CD4-positive, alpha-beta T cell (primary cell): ENCODE measurements around the gene RNF26. TPM values are rescaled to one million over a fixed set of nuclear protein-coding genes. Genes with fewer than 3 reads are reported as not detected.

ENCODE experiments used
- ATAC-seq: fragments of 200-7000 bp; cut with Tn5 transposase; one replicate; pipeline ENCODE4 v1.10.0; 2022; ENCODE audit warnings: mild to moderate bottlenecking; ENCODE audit not compliant: poor library complexity
- CTCF ChIA-PET: fragments of 350-600 bp; sonication (Branson Sonifier 250); formaldehyde crosslinking; loops from one replicate; lab custom pipeline; 2021; ENCODE audit warnings: antibody characterized with exemption, inconsistent platforms; lab: Charles Lee
- POLR2A ChIA-PET: fragments of 350-600 bp; sonication (Branson Sonifier 250); formaldehyde crosslinking; loops from one replicate; lab custom pipeline; 2021; ENCODE audit warnings: antibody characterized with exemption, inconsistent platforms; lab: Charles Lee
- DNase-seq, 14 experiments: peaks; one replicate each; pipeline ENCODE4 v3.0.0-alpha.2; 2013 to 2020; ENCODE audit warnings: mixed read lengths in 2 of 14
- H3K27ac ChIP-seq, 2 donors: one replicate each; pipeline versions ENCODE4 v1.5.1 to v1.7.0; 2013; ENCODE audit warnings: low read length in 2 of 2, low read depth in 1 of 2, mild to moderate bottlenecking in 1 of 2
- H3K27me3 ChIP-seq, 2 experiments: 1 replicate in 1 of 2; 2 replicates in 1 of 2; pipeline versions ENCODE4 v1.6.1 to v1.7.0; 2013; ENCODE audit warnings: low read length in 2 of 2, control low read depth in 1 of 2, mild to moderate bottlenecking in 1 of 2, moderate library complexity in 1 of 2; ENCODE audit not compliant: insufficient read depth in 2 of 2, control insufficient read depth in 1 of 2
- H3K36me3 ChIP-seq: one replicate; pipeline ENCODE4 v1.6.1; 2013; ENCODE audit warnings: low read length, control low read depth; ENCODE audit not compliant: insufficient read depth
- H3K4me1 ChIP-seq: one replicate; pipeline ENCODE4 v1.6.1; 2013; ENCODE audit warnings: low read length, control low read depth; ENCODE audit not compliant: insufficient read depth
- H3K4me3 ChIP-seq: one replicate; pipeline ENCODE4 v1.5.1; 2013; ENCODE audit warnings: mild to moderate bottlenecking, low read length, moderate library complexity
- H3K9me3 ChIP-seq, 2 experiments: 1 replicate in 1 of 2; 2 replicates in 1 of 2; pipeline versions ENCODE4 v1.6.1 to v1.7.0; 2013; ENCODE audit warnings: low read length in 2 of 2, mild to moderate bottlenecking in 2 of 2, control low read depth in 1 of 2, moderate library complexity in 1 of 2; ENCODE audit not compliant: control insufficient read depth in 1 of 2, insufficient read depth in 1 of 2
- H3K27ac Mint-ChIP-seq: one replicate; pipeline ENCODE4 v1.8.0; 2020; ENCODE audit warnings: mixed read lengths
- H3K27me3 Mint-ChIP-seq: one replicate; pipeline ENCODE4 v1.8.0; 2021; ENCODE audit warnings: mixed read lengths
- H3K36me3 Mint-ChIP-seq: one replicate; pipeline ENCODE4 v1.8.0; 2021; ENCODE audit warnings: low read depth, mixed read lengths
- H3K4me1 Mint-ChIP-seq: one replicate; pipeline ENCODE4 v1.8.0; 2021; ENCODE audit warnings: low read depth, mixed read lengths
- H3K4me3 Mint-ChIP-seq: one replicate; pipeline ENCODE4 v1.8.0; 2020; ENCODE audit warnings: mild to moderate bottlenecking, mixed read lengths
- H3K9me3 Mint-ChIP-seq: one replicate; pipeline ENCODE4 v1.8.0; 2020; ENCODE audit warnings: mixed read lengths
- intact Hi-C, 2 experiments: fragments of 100-400 bp; cut with DNase I in 1 of 2; cut with micrococcal nuclease in 1 of 2; formaldehyde crosslinking; loops; one replicate each; pipeline versions ENCODE4 v1.15.1 to v1.9.0; 2023 to 2025; cut with DNase I, micrococcal nuclease
- total RNA-seq, 174 experiments: library from RNA in 2 of 174; stranded (reverse) in 2 of 174; gene quantifications; one replicate each; pipeline ENCODE4 v1.2.3 and lab custom pipeline; 2021 to 2026
- TF ChIP-seq, protein P1 (sequence below): fragments of 200-600 bp; IDR thresholded peaks from one replicate; pipeline ENCODE4 v1.8.0; 2022; ENCODE audit warnings: antibody characterized with exemption, mild to moderate bottlenecking

Gene RNF26
- total RNA-seq, 2 experiments from 2014 or later = 18.3 to 20.5 TPM

DNA sequence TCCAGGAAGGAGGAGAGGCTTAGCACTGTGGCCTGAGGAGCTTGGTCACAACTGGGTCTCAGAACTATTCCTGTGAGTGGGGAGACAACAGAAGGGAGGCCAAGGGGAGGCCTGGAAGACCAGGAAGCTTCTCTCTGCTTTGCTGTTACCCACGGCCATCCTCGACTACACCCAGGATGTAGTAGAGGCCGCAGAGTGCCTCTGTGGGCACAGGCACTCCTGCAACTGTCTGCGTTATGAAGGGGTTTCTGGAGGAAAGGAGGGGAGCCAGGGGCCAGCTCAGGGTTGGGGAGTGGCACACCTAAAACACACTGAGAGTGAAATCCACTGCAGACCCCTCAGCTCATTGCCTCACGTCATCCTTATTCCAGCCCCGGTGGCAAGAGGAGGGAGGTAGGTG lies 16.0 kb downstream of the RNF26 start:
- peaks cover 4% of the 10 kb centered on the region for H3K4me1 Mint-ChIP-seq
- no peak for ATAC-seq
- POLR2A ChIA-PET = no interaction called here

DNA sequence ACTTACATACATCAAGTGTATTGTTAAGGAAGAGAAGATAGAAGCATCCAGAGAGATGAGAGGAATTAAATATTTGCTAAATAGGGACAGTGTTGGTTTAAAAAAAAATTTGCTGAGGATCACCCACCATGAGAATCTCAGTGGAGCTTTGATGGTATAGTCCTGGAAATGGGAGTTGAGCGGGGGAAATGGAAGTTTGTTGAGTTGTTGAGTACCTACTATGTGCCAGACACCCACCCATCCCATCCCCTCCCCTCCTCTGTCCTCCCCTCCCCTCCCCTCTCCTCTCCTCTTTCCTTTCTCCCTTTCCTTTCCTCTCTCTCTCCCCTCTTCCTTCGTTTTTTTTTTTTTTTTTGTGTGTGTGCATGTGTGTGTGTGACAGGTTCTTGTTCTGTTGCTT lies 16.9 kb downstream of the RNF26 start:
- H3K4me1 Mint-ChIP-seq = peaks cover 4% of the 10 kb centered on the region

More for the DNA sequence above, 16.0 kb downstream of the RNF26 start:
- no peaks in the 10 kb centered on the region for H3K9me3 Mint-ChIP-seq
- intact Hi-C loops = loop anchor here in 1 of 2 experiments (10.0 kb wide), 1 partner anchor 384 kb away; no protein-coding TSS in a partner anchor
- CTCF ChIA-PET = no interaction called here
- H3K27ac ChIP-seq = no peak overlapping the region
- H3K27ac Mint-ChIP-seq = no peak overlapping the region
- H3K27me3 Mint-ChIP-seq = peaks cover 47% of the 10 kb centered on the region
- no peak for DNase-seq
- H3K27me3 ChIP-seq = peaks cover 4 to 9% of the 10 kb centered on the region in 2 experiments
- no peaks in the 10 kb centered on the region for H3K36me3 Mint-ChIP-seq
- no peak overlapping the region for H3K4me3 Mint-ChIP-seq
- H3K9me3 ChIP-seq = no peaks in the 10 kb centered on the region
- H3K36me3 ChIP-seq = no peaks in the 10 kb centered on the region
- TF ChIP-seq, protein P1, sequence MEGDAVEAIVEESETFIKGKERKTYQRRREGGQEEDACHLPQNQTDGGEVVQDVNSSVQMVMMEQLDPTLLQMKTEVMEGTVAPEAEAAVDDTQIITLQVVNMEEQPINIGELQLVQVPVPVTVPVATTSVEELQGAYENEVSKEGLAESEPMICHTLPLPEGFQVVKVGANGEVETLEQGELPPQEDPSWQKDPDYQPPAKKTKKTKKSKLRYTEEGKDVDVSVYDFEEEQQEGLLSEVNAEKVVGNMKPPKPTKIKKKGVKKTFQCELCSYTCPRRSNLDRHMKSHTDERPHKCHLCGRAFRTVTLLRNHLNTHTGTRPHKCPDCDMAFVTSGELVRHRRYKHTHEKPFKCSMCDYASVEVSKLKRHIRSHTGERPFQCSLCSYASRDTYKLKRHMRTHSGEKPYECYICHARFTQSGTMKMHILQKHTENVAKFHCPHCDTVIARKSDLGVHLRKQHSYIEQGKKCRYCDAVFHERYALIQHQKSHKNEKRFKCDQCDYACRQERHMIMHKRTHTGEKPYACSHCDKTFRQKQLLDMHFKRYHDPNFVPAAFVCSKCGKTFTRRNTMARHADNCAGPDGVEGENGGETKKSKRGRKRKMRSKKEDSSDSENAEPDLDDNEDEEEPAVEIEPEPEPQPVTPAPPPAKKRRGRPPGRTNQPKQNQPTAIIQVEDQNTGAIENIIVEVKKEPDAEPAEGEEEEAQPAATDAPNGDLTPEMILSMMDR = no peak
- H3K4me1 ChIP-seq = peaks cover 6% of the 10 kb centered on the region
- H3K4me3 ChIP-seq = no peak overlapping the region

GRCh38 chr11:119352857-119353260 lies 18.5 kb downstream of the RNF26 start:
- H3K27me3 Mint-ChIP-seq = peaks cover 50% of the 10 kb centered on the region
- ATAC-seq (no peak), DNase-seq (no peak)
- H3K27ac Mint-ChIP-seq = no peak overlapping the region
- no peak overlapping the region for H3K4me3 Mint-ChIP-seq
- H3K36me3 Mint-ChIP-seq = no peaks in the 10 kb centered on the region
- H3K9me3 ChIP-seq = no peaks in the 10 kb centered on the region
- intact Hi-C loops = loop anchor here in 1 of 2 experiments (10.0 kb wide), 1 partner anchor 382 kb away; no protein-coding TSS in a partner anchor
- H3K27ac ChIP-seq = no peak overlapping the region
- POLR2A ChIA-PET = no interaction called here
- H3K27me3 ChIP-seq = peaks cover 4 to 11% of the 10 kb centered on the region in 2 experiments
- H3K36me3 ChIP-seq = no peaks in the 10 kb centered on the region
- H3K4me3 ChIP-seq = no peak overlapping the region
- CTCF ChIA-PET = no interaction called here
- H3K9me3 Mint-ChIP-seq = no peaks in the 10 kb centered on the region
- peaks cover 10% of the 10 kb centered on the region for H3K4me1 Mint-ChIP-seq
- peaks cover 20% of the 10 kb centered on the region for H3K4me1 ChIP-seq
- TF ChIP-seq, protein P1 = no peak

More for the DNA sequence above, 16.9 kb downstream of the RNF26 start:
- peaks cover 12% of the 10 kb centered on the region for H3K4me1 ChIP-seq
- H3K9me3 Mint-ChIP-seq = no peaks in the 10 kb centered on the region
- POLR2A ChIA-PET = no interaction called here
- no peak overlapping the region for H3K4me3 Mint-ChIP-seq
- H3K27ac Mint-ChIP-seq = no peak overlapping the region
- CTCF ChIA-PET = no interaction called here
- H3K27me3 ChIP-seq = peaks cover 4 to 11% of the 10 kb centered on the region in 2 experiments
- ATAC-seq = no peak
- H3K4me3 ChIP-seq = no peak overlapping the region
- H3K36me3 ChIP-seq = no peaks in the 10 kb centered on the region
- TF ChIP-seq, protein P1 = no peak
- no peak overlapping the region for H3K27ac ChIP-seq
- H3K36me3 Mint-ChIP-seq = no peaks in the 10 kb centered on the region
- H3K9me3 ChIP-seq = no peaks in the 10 kb centered on the region
- intact Hi-C loops = loop anchor here in 1 of 2 experiments (10.0 kb wide), 1 partner anchor 384 kb away; no protein-coding TSS in a partner anchor
- peaks cover 52% of the 10 kb centered on the region for H3K27me3 Mint-ChIP-seq
- no peak for DNase-seq
